GM12878 (cell line): Measurements from ENCODE around the gene ZCCHC3. TPM values are rescaled to one million over a fixed set of nuclear protein-coding genes. Genes with fewer than 3 reads are reported as not detected.

Source experiments
- ATAC-seq: fragments of 200-7000 bp; cut with Tn5 transposase; 3 replicates; pipeline ENCODE4 v1.9.1; 2020; ENCODE audit warnings: mild to moderate bottlenecking, moderate library complexity
- BruUV-seq: library from RNA; stranded (reverse); fragments of 400-500 nt; replicated peaks from 2 replicates; lab custom pipeline; 2021; lab: Mats Ljungman, UMichigan
- CTCF ChIA-PET: fragments of 300-600 bp; sonication (Branson Sonifier 250); formaldehyde crosslinking; extraction: SDS; loops from one replicate; lab custom pipeline; 2021; ENCODE audit warnings: inconsistent platforms; lab: Yijun Ruan, JAX
- POLR2A ChIA-PET: fragments of 350-600 bp; formaldehyde crosslinking; extraction: SDS; loops from one replicate; lab custom pipeline; 2021; ENCODE audit warnings: inconsistent platforms; lab: Charles Lee
- RAD21 ChIA-PET: fragments of 300-600 bp; sonication (Branson Sonifier 250); formaldehyde crosslinking; loops from one replicate; lab custom pipeline; 2023; ENCODE audit warnings: antibody characterized with exemption; ENCODE audit not compliant: unreplicated experiment; lab: Charles Lee
- SMC1A ChIA-PET: fragments of 300-600 bp; sonication (Branson Sonifier 250); formaldehyde crosslinking; loops from one replicate; lab custom pipeline; 2023; ENCODE audit not compliant: unreplicated experiment, uncharacterized antibody; lab: Charles Lee
- DNase-seq: peaks from one replicate; pipeline ENCODE4 v3.0.0-alpha.2; 2011; ENCODE audit warnings: low read depth, low spot score
- FAIRE-seq: peaks from 3 replicates; lab custom pipeline; 2011; peaks lifted over from hg19 to GRCh38; lab: Jason Lieb, UNC
- H2AFZ ChIP-seq: 2 replicates; pipeline ENCODE4 v1.6.0; 2011; ENCODE audit warnings: low read depth, low read length, control low read depth; ENCODE audit not compliant: control insufficient read depth
- H3K27ac ChIP-seq: 2 replicates; pipeline ENCODE4 v1.5.1; 2011; ENCODE audit warnings: control low read depth; ENCODE audit not compliant: control insufficient read depth, insufficient read depth
- H3K27me3 ChIP-seq, 2 experiments: replicated peaks in 1 of 2; 2 replicates each; pipeline versions ENCODE4 v1.6.0 to v1.6.1; 2011; ENCODE audit warnings: low read length in 1 of 2; ENCODE audit not compliant: control insufficient read depth in 2 of 2, insufficient read depth in 2 of 2
- H3K36me3 ChIP-seq, 2 experiments: 2 replicates each; pipeline ENCODE4 v1.5.1; 2011; ENCODE audit warnings: low read length in 1 of 2; ENCODE audit not compliant: control insufficient read depth in 2 of 2, insufficient read depth in 2 of 2
- H3K4me1 ChIP-seq: 2 replicates; pipeline ENCODE4 v1.6.1; 2011; ENCODE audit warnings: mild to moderate bottlenecking, low read length, moderate library complexity, mixed read lengths; ENCODE audit not compliant: control insufficient read depth, insufficient read depth
- H3K4me2 ChIP-seq: 2 replicates; pipeline ENCODE4 v1.6.0; 2011; ENCODE audit warnings: control low read depth; ENCODE audit not compliant: control insufficient read depth, insufficient read depth
- H3K4me3 ChIP-seq: fragments of 200-600 bp; sonication (generic); 2 replicates; pipeline ENCODE4 v1.5.1; 2016
- H3K79me2 ChIP-seq: 2 replicates; pipeline ENCODE4 v1.6.0; 2011; ENCODE audit warnings: low read length; ENCODE audit not compliant: control insufficient read depth, insufficient read depth
- H3K9ac ChIP-seq: 2 replicates; pipeline ENCODE4 v1.8.0; 2011; ENCODE audit warnings: low read length, control low read depth, mixed read lengths; ENCODE audit not compliant: control insufficient read depth, insufficient read depth
- H3K9me3 ChIP-seq: replicated peaks from 3 replicates; pipeline ENCODE4 v1.5.1; 2011; ENCODE audit warnings: mild to moderate bottlenecking, low read length; ENCODE audit not compliant: control insufficient read depth, insufficient read depth
- H4K20me1 ChIP-seq: 2 replicates; pipeline ENCODE4 v1.6.0; 2011; ENCODE audit not compliant: control insufficient read depth, insufficient read depth
- CBX5 ChIP-seq: sonication (generic); IDR thresholded peaks from 2 replicates; pipeline ENCODE4 v1.6.1; 2016; ENCODE audit warnings: low read depth, moderate library complexity, mild to moderate bottlenecking, inconsistent platforms
- EZH2 ChIP-seq: IDR thresholded peaks from 2 replicates; pipeline ENCODE4 v1.6.1; 2012; ENCODE audit warnings: low read depth, mild to moderate bottlenecking, control low read depth, inconsistent platforms, low read length, borderline replicate concordance; ENCODE audit not compliant: control insufficient read depth
- LARP7 ChIP-seq: fragments of 450-650 bp; IDR thresholded peaks from 2 replicates; pipeline ENCODE4 v1.6.1; 2017; ENCODE audit warnings: mild to moderate bottlenecking
- MTA3 ChIP-seq: IDR thresholded peaks from 2 replicates; pipeline ENCODE4 v1.6.1; 2012; ENCODE audit warnings: low read length, inconsistent platforms, borderline replicate concordance
- RB1 ChIP-seq: fragments of 450-650 bp; formaldehyde crosslinking; IDR thresholded peaks from 2 replicates; pipeline ENCODE4 v1.6.1; 2017; ENCODE audit warnings: mild to moderate bottlenecking, borderline replicate concordance
- RCOR1 ChIP-seq: conservative IDR thresholded peaks from 2 replicates; pipeline ENCODE4 v1.6.1; 2012; ENCODE audit warnings: low read depth, low read length, improper control_type of control experiment
- SMC3 ChIP-seq: IDR thresholded peaks from 2 replicates; pipeline ENCODE4 v1.6.1; 2011; ENCODE audit warnings: low read length, improper control_type of control experiment, borderline replicate concordance
- SUZ12 ChIP-seq: fragments of 200-600 bp; sonication (generic); IDR thresholded peaks from one replicate; pipeline ENCODE4 v1.6.1; 2018; ENCODE audit warnings: antibody characterized with exemption, mild to moderate bottlenecking; ENCODE audit not compliant: unreplicated experiment
- WRNIP1 ChIP-seq: IDR thresholded peaks from 2 replicates; pipeline ENCODE4 v1.6.1; 2011; ENCODE audit warnings: low read depth, low read length, improper control_type of control experiment, borderline replicate concordance
- ZBTB40 ChIP-seq: fragments of 450-650 bp; IDR thresholded peaks from 2 replicates; pipeline ENCODE4 v1.6.1; 2016; ENCODE audit warnings: mild to moderate bottlenecking, moderate library complexity, borderline replicate concordance
- WGBS: methylation state at CpG from one replicate; pipeline ENCODE4 v1.1.6; 2016; ENCODE audit warnings: low lambda C conversion rate; ENCODE audit not compliant: insufficient replicate concordance, insufficient coverage; ENCODE audit errors: missing lambda C conversion rate; 5-methylcytosine and 5-hydroxymethylcytosine counted together
- in situ Hi-C: fragments of 300-500 bp; cut with MboI; formaldehyde crosslinking; loops from 9 replicates; pipeline ENCODE4 v1.14.3; 2018; ENCODE audit warnings: mixed read lengths
- intact Hi-C: fragments of 100-400 bp; cut with micrococcal nuclease; formaldehyde crosslinking; loops from one replicate; pipeline ENCODE4 v1.14.2; 2022; ENCODE audit not compliant: unreplicated experiment
- polyA plus RNA-seq, 11 experiments: library from polyadenylated mRNA; depleted of rRNA in 4 of 11; unstranded in 6 of 11; stranded (reverse) in 5 of 11; fragments of >200 nt; fragmentation: Nextera tagmentation in 4 of 11; fragmentation: Illumina TruSeq in 1 of 11; extraction: Ambion mirVana in 4 of 11; extraction: Trizol in 1 of 11; gene quantifications; 1 replicate in 1 of 11; 2 replicates in 10 of 11; pipeline versions ENCODE4 v1.2.1 to v1.2.3, GENCODE V29; 2011 to 2016; ENCODE audit warnings: inconsistent platforms in 2 of 11, missing spikeins in 2 of 11, low read depth in 1 of 11
- total RNA-seq, 4 experiments: library from RNA; depleted of rRNA in 3 of 4; stranded (reverse); fragments of >200 nt in 3 of 4; fragmentation: Illumina TruSeq in 1 of 4; extraction: Trizol in 1 of 4; gene quantifications; 2 replicates each; pipeline versions ENCODE4 v1.2.1 to v1.2.3, GENCODE V29; 2013 to 2021
- TF ChIP-seq, protein P1 (sequence below): IDR thresholded peaks from 2 replicates; pipeline ENCODE4 v1.6.1; 2012; ENCODE audit warnings: mild to moderate bottlenecking, low read depth, low read length
- TF ChIP-seq, protein P2 (sequence below): fragments of 450-650 bp; conservative IDR thresholded peaks from 2 replicates; pipeline ENCODE4 v1.6.1; 2017; ENCODE audit warnings: mild to moderate bottlenecking, moderate library complexity

Gene ZCCHC3
- total and polyA plus RNA-seq, 10 of the 15 experiments (the other 5 are each of a cell fraction or from before 2014, with no cell fraction given): 5.3 to 36.1 (median 17.2) TPM

DNA sequence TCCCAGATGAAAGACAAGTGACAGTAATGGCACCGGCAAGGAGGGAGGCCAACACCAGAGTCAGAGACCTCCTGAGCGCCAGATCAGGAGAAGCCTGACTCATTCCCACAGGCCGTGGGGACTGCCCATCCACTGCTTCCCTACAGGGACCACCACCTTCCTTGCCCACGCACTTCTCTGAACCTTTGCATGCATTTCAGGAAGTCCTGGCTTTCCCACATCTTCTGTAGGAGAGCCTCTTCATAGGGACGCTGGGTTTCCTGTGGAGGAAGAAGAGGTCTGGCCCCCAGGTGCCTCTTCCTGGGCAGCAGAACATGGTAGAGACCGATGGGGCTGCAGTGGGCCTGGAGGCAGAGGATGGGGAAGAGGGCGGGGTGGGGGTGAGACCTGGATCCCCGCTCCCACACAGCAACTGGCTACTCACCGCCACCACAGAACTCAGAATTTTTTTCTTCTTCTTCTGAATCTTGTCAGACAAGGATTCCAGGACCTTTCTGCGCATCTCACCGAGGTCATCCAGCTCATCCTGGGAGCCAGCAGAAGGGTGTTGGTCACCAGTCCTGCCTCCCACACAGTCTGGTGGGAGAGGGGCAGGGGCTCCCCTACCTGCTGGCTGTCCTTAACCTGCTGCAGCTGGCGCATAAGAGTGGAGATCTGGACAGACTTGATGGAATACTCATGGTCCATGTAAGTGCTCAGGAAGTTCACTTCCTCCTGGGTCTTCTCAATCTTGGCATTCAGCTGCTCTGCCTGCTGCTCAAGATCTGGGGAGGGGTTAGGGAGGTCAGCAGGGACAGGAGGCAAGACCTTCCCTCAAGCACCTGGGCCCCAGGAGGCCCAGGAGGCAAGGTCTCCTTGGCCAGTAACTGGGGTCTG is 20.5 kb upstream of the ZCCHC3 start (continued):
- TF ChIP-seq, protein P1, sequence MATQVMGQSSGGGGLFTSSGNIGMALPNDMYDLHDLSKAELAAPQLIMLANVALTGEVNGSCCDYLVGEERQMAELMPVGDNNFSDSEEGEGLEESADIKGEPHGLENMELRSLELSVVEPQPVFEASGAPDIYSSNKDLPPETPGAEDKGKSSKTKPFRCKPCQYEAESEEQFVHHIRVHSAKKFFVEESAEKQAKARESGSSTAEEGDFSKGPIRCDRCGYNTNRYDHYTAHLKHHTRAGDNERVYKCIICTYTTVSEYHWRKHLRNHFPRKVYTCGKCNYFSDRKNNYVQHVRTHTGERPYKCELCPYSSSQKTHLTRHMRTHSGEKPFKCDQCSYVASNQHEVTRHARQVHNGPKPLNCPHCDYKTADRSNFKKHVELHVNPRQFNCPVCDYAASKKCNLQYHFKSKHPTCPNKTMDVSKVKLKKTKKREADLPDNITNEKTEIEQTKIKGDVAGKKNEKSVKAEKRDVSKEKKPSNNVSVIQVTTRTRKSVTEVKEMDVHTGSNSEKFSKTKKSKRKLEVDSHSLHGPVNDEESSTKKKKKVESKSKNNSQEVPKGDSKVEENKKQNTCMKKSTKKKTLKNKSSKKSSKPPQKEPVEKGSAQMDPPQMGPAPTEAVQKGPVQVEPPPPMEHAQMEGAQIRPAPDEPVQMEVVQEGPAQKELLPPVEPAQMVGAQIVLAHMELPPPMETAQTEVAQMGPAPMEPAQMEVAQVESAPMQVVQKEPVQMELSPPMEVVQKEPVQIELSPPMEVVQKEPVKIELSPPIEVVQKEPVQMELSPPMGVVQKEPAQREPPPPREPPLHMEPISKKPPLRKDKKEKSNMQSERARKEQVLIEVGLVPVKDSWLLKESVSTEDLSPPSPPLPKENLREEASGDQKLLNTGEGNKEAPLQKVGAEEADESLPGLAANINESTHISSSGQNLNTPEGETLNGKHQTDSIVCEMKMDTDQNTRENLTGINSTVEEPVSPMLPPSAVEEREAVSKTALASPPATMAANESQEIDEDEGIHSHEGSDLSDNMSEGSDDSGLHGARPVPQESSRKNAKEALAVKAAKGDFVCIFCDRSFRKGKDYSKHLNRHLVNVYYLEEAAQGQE: no peak
- TF ChIP-seq EZH2 (no peak), RB1 (no peak)
- TF ChIP-seq, protein P2, sequence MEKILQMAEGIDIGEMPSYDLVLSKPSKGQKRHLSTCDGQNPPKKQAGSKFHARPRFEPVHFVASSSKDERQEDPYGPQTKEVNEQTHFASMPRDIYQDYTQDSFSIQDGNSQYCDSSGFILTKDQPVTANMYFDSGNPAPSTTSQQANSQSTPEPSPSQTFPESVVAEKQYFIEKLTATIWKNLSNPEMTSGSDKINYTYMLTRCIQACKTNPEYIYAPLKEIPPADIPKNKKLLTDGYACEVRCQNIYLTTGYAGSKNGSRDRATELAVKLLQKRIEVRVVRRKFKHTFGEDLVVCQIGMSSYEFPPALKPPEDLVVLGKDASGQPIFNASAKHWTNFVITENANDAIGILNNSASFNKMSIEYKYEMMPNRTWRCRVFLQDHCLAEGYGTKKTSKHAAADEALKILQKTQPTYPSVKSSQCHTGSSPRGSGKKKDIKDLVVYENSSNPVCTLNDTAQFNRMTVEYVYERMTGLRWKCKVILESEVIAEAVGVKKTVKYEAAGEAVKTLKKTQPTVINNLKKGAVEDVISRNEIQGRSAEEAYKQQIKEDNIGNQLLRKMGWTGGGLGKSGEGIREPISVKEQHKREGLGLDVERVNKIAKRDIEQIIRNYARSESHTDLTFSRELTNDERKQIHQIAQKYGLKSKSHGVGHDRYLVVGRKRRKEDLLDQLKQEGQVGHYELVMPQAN: no peak

DNA sequence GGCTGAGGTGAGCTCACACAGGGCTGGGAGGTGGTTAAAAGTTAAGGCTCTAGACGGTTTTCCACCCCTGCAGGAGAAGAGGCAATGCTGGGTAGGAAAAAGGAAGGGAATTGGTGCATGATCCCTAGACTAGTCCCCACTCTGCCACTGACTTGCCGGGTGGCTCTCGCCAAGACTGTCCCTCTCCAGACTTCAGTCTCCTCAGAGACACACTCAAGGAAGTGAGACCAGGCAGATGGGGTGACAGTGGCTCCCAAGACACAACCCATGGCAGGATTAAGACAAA is 19.9 kb upstream of the ZCCHC3 start:
- no peak overlapping the region for H3K9ac ChIP-seq
- ChIA-PET CTCF (interaction anchor here (0.8 kb wide), 1 partner anchor 19 kb away, joined by 3 read pairs; no protein-coding TSS in a partner anchor), RAD21 (no interaction called here), SMC1A (interaction anchor here (1.2 kb wide), 1 partner anchor 9 kb away, joined by 3 read pairs; no protein-coding TSS in a partner anchor), POLR2A (no interaction called here)
- BruUV-seq: no TSS peak
- DNase-seq (no peak), ATAC-seq (no peak), FAIRE-seq (no peak)
- H3K36me3 ChIP-seq: peaks cover 2 to 3% of the 10 kb centered on the region in 2 experiments; a peak in 3 of 4 replicates
- no peaks in the 10 kb centered on the region for H4K20me1 ChIP-seq
- no peaks in the 10 kb centered on the region for H3K27me3 ChIP-seq
- H3K27ac ChIP-seq: no peak overlapping the region
- in situ Hi-C loops (no loop called here), intact Hi-C loops (no loop called here)
- no peaks in the 10 kb centered on the region for H3K79me2 ChIP-seq
- H3K4me2 ChIP-seq: no peak overlapping the region
- H3K9me3 ChIP-seq: no peaks in the 10 kb centered on the region
- H3K4me1 ChIP-seq: no peaks in the 10 kb centered on the region
- WGBS: 100% methylated on average over 3 of the region's 3 CpGs
- no peak overlapping the region for H3K4me3 ChIP-seq
- H2AFZ ChIP-seq: no peak overlapping the region
- TF ChIP-seq MTA3: no peak
- TF ChIP-seq SUZ12: no peak
- TF ChIP-seq RCOR1: no peak
- TF ChIP-seq SMC3: no peak
- TF ChIP-seq CBX5: no peak
- no peak for TF ChIP-seq LARP7
- no peak for TF ChIP-seq WRNIP1
- no peak for TF ChIP-seq ZBTB40
